IMR-90 (cell line): ENCODE data around the gene SWAP70. TPM values are rescaled to one million over a fixed set of nuclear protein-coding genes. Genes with fewer than 3 reads are reported as not detected.

Experiments used
- ATAC-seq: fragments of 200-7000 bp; cut with Tn5 transposase; 2 replicates; pipeline ENCODE4 v1.9.1; 2020; ENCODE audit warnings: low read depth, mild to moderate bottlenecking, moderate library complexity
- BruUV-seq: library from RNA; stranded (reverse); fragments of 400-500 nt; replicated peaks from 2 replicates; lab custom pipeline; 2021; lab: Mats Ljungman, UMichigan
- CTCF ChIA-PET: fragments of 300-600 bp; formaldehyde crosslinking; extraction: SDS; loops from one replicate; lab custom pipeline; 2021; ENCODE audit warnings: antibody characterized with exemption; lab: Yijun Ruan, JAX
- POLR2A ChIA-PET: fragments of 300-600 bp; sonication (Branson Sonifier 250); formaldehyde crosslinking; loops from one replicate; lab custom pipeline; 2022; ENCODE audit warnings: antibody characterized with exemption; ENCODE audit not compliant: unreplicated experiment; lab: Charles Lee
- DNase-seq: peaks from one replicate; pipeline ENCODE4 v3.0.0; 2013
- H2AFZ ChIP-seq: replicated peaks from 2 replicates; pipeline ENCODE3; 2013; ENCODE audit warnings: low read length, mild to moderate bottlenecking; ENCODE audit not compliant: poor library complexity
- H2AK5ac ChIP-seq: 2 replicates; pipeline ENCODE4 v1.6.1; 2013; ENCODE audit warnings: low read depth, low read length, inconsistent platforms
- H2AK9ac ChIP-seq: replicated peaks from 2 replicates; pipeline ENCODE3; 2013; ENCODE audit warnings: mild to moderate bottlenecking, low read depth, low read length, moderate library complexity; ENCODE audit not compliant: poor library complexity
- H2BK120ac ChIP-seq: 2 replicates; pipeline ENCODE4 v1.6.1; 2013; ENCODE audit warnings: low read depth, low read length, inconsistent platforms
- H2BK15ac ChIP-seq: 3 replicates; pipeline ENCODE4 v1.6.1; 2013; ENCODE audit warnings: low read depth, low read length, inconsistent platforms
- H2BK20ac ChIP-seq: 2 replicates; pipeline ENCODE4 v1.6.1; 2013; ENCODE audit warnings: low read depth, mild to moderate bottlenecking, inconsistent platforms, low read length, moderate library complexity
- H2BK5ac ChIP-seq: 2 replicates; pipeline ENCODE4 v1.6.1; 2013; ENCODE audit warnings: mild to moderate bottlenecking, low read depth, low read length, inconsistent platforms; ENCODE audit not compliant: poor library complexity, severe bottlenecking
- H3K14ac ChIP-seq: replicated peaks from 2 replicates; pipeline ENCODE4 v1.6.1; 2013; ENCODE audit warnings: low read depth, low read length, inconsistent platforms
- H3K18ac ChIP-seq: 2 replicates; pipeline ENCODE4 v1.6.1; 2013; ENCODE audit warnings: low read depth, low read length, control low read depth
- H3K23ac ChIP-seq: 2 replicates; pipeline ENCODE4 v1.6.1; 2013; ENCODE audit warnings: low read depth, low read length, inconsistent platforms
- H3K27ac ChIP-seq: 2 replicates; pipeline ENCODE4 v1.5.1; 2013; ENCODE audit warnings: mild to moderate bottlenecking, control low read depth, low read length; ENCODE audit not compliant: insufficient read depth
- H3K27me3 ChIP-seq: 2 replicates; pipeline ENCODE4 v1.6.1; 2013; ENCODE audit warnings: low read length; ENCODE audit not compliant: control insufficient read depth, insufficient read depth
- H3K36me3 ChIP-seq: 2 replicates; pipeline ENCODE4 v1.6.1; 2013; ENCODE audit warnings: low read length, mixed read lengths; ENCODE audit not compliant: control insufficient read depth, insufficient read depth
- H3K4ac ChIP-seq: 2 replicates; pipeline ENCODE4 v1.6.1; 2013; ENCODE audit warnings: low read depth, low read length, inconsistent platforms
- H3K4me1 ChIP-seq: 2 replicates; pipeline ENCODE4 v1.6.1; 2013; ENCODE audit warnings: low read length, mixed read lengths; ENCODE audit not compliant: control insufficient read depth, insufficient read depth
- H3K4me2 ChIP-seq: 2 replicates; pipeline ENCODE4 v1.6.1; 2013; ENCODE audit warnings: low read depth, mild to moderate bottlenecking, control low read depth, low read length, moderate library complexity
- H3K4me3 ChIP-seq: 2 replicates; pipeline ENCODE4 v1.5.1; 2013; ENCODE audit warnings: low read depth, mild to moderate bottlenecking, control low read depth, low read length, moderate library complexity; ENCODE audit not compliant: insufficient read depth
- H3K56ac ChIP-seq: 2 replicates; pipeline ENCODE4 v1.6.1; 2013; ENCODE audit warnings: low read length, inconsistent platforms; ENCODE audit not compliant: insufficient read depth; ENCODE audit errors: extremely low read depth
- H3K79me1 ChIP-seq, 2 experiments: 2 replicates each; pipeline ENCODE4 v1.6.1; 2013; ENCODE audit warnings: low read length in 2 of 2, inconsistent platforms in 1 of 2, low read depth in 1 of 2
- H3K9ac ChIP-seq: 2 replicates; pipeline ENCODE4 v1.6.1; 2013; ENCODE audit warnings: low read depth, low read length, control low read depth
- H3K9me1 ChIP-seq: 2 replicates; pipeline ENCODE4 v1.6.1; 2013; ENCODE audit warnings: low read length, inconsistent platforms; ENCODE audit not compliant: insufficient read depth
- H3K9me3 ChIP-seq: 2 replicates; pipeline ENCODE4 v1.6.1; 2013; ENCODE audit warnings: low read length; ENCODE audit not compliant: control insufficient read depth, insufficient read depth
- H4K20me1 ChIP-seq: 2 replicates; pipeline ENCODE4 v1.6.1; 2013; ENCODE audit warnings: low read length, inconsistent platforms; ENCODE audit not compliant: insufficient read depth
- H4K5ac ChIP-seq: 2 replicates; pipeline ENCODE4 v1.6.1; 2013; ENCODE audit warnings: mild to moderate bottlenecking, low read depth, low read length, control low read depth
- H4K8ac ChIP-seq, 2 experiments: 2 replicates each; pipeline ENCODE4 v1.6.1; 2013; ENCODE audit warnings: low read depth in 2 of 2, low read length in 2 of 2, control low read depth in 1 of 2, inconsistent platforms in 1 of 2
- H4K91ac ChIP-seq: 2 replicates; pipeline ENCODE4 v1.6.1; 2013; ENCODE audit warnings: low read depth, low read length, inconsistent platforms; ENCODE audit not compliant: insufficient read depth
- CEBPB ChIP-seq: IDR thresholded peaks from 2 replicates; pipeline ENCODE4 v1.6.1; 2012; ENCODE audit warnings: low read depth, low read length, improper control_type of control experiment
- FOS ChIP-seq: fragments of 150-350 bp; IDR thresholded peaks from 2 replicates; pipeline ENCODE4 v1.6.1; 2016; ENCODE audit warnings: low read depth, low read length
- MAZ ChIP-seq: IDR thresholded peaks from 2 replicates; pipeline ENCODE4 v1.6.1; 2012; ENCODE audit warnings: low read depth, mild to moderate bottlenecking, low read length, improper control_type of control experiment, moderate library complexity, borderline replicate concordance
- NFE2L2 ChIP-seq: fragments of 150-350 bp; IDR thresholded peaks from 2 replicates; pipeline ENCODE4 v1.6.1; 2016; ENCODE audit warnings: low read depth, mild to moderate bottlenecking, low read length
- RAD21 ChIP-seq: IDR thresholded peaks from 2 replicates; pipeline ENCODE4 v1.6.1; 2012; ENCODE audit warnings: low read length, improper control_type of control experiment
- SMC3 ChIP-seq: fragments of 150-350 bp; IDR thresholded peaks from 2 replicates; pipeline ENCODE4 v1.6.1; 2016; ENCODE audit warnings: low read depth, mild to moderate bottlenecking, antibody characterized with exemption, low read length, moderate library complexity
- WGBS, 2 experiments: methylation state at CpG; one replicate each; pipeline versions ENCODE4 v1.1.5 to v1.1.7; 2013; ENCODE audit warnings: missing lambda C conversion rate in 2 of 2; ENCODE audit not compliant: insufficient read length in 1 of 2; ENCODE audit errors: extremely low coverage in 2 of 2; 5-methylcytosine and 5-hydroxymethylcytosine counted together
- dilution Hi-C: fragments of 300-500 bp; cut with HindIII; formaldehyde crosslinking; loops from one replicate; pipeline ENCODE4 v1.14.3; 2018; ENCODE audit warnings: low sequenced_read_pairs; ENCODE audit not compliant: unreplicated experiment
- in situ Hi-C: fragments of 300-500 bp; cut with MboI; formaldehyde crosslinking; loops from 3 replicates; pipeline ENCODE4 v1.14.3; 2019; ENCODE audit warnings: low sequenced_read_pairs, inconsistent platforms, mixed read lengths
- intact Hi-C: fragments of 100-400 bp; cut with micrococcal nuclease; formaldehyde crosslinking; loops from 2 replicates; pipeline ENCODE4 v1.10.0; 2022
- polyA plus RNA-seq, 3 experiments: library from polyadenylated mRNA; depleted of rRNA; stranded (reverse); fragments of >200 nt; gene quantifications; 2 replicates each; pipeline ENCODE4 v1.2.3, GENCODE V29; 2012; ENCODE audit warnings: low replicate concordance in 1 of 3
- total RNA-seq: library from RNA; depleted of rRNA; stranded (reverse); fragments of >200 nt; gene quantifications from 2 replicates; pipeline ENCODE4 v1.2.3, GENCODE V29; 2012
- TF ChIP-seq, protein P1 (sequence below): fragments of 150-350 bp; IDR thresholded peaks from 2 replicates; pipeline ENCODE4 v1.6.1; 2016; ENCODE audit warnings: low read depth, mild to moderate bottlenecking, low read length, moderate library complexity, borderline replicate concordance

SWAP70 gene
- total and polyA plus RNA-seq, 2 of the 4 experiments (the other 2 are of a cell fraction): 15.5 to 19.9 TPM

DNA sequence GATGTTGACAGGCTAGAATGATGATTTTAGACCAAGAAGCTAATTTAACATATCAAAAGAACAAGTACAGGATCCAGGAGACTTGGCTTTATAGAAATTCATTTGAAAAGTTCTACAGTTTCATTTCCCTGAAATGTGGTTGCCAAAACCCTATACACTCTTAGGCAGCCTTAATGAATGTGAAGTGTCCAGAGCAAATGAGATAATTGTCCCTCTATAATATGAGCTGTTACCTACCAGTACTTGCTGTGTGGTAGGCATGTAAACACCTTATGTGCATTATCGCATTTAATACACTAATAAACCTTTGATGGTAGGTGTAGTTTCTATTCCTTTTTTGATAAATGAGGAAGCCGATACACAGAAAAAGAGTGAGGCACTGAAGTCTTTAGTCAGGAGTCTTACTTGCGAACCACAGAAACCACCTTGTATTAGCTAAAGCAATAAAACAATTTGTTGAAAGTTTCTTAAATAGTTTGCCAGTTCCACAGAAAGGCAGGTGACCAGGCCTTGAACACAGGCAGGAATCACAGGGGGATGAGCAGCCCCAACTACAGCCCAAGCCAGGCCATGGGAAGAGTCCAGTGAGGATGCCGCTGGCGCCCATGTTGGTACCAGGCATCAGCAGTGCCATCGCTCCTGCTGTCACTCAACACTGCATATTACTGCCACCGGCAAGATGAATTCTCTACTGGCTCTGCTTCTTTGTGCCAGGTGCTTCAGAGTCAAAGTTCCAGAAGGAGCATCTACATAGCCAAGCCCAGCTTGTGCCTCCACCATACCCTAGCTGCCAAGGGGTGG is 81.7 kb downstream of the SWAP70 start:
- H2BK5ac ChIP-seq: no peak overlapping the region
- H3K9me1 ChIP-seq: peaks cover 3% of the 10 kb centered on the region; the same call in 1 of the 2 replicates
- H4K8ac ChIP-seq: no peak overlapping the region
- H2BK120ac ChIP-seq: no peak overlapping the region
- no peaks in the 10 kb centered on the region for H3K27me3 ChIP-seq
- no peaks in the 10 kb centered on the region for H4K20me1 ChIP-seq
- no peak overlapping the region for H3K56ac ChIP-seq
- dilution Hi-C loops: no loop called here
- no peak overlapping the region for H3K4me2 ChIP-seq
- ChIA-PET CTCF (no interaction called here), POLR2A (no interaction called here)
- intact Hi-C loops: loop anchor here (5.0 kb wide), 1 partner anchor 173 kb away; the partner anchor contains the start of gene WEE1
- BruUV-seq: no TSS peak
- no peak overlapping the region for H4K5ac ChIP-seq
- WGBS, 2 experiments: 72% methylated on average over 3 of the region's 7 CpGs; no CpG with 5 or more reads in 1 of the 2 experiments
- TF ChIP-seq RAD21 (no peak), MAZ (no peak), NFE2L2 (no peak), FOS (no peak), SMC3 (no peak), CEBPB (no peak)
- TF ChIP-seq, protein P1, sequence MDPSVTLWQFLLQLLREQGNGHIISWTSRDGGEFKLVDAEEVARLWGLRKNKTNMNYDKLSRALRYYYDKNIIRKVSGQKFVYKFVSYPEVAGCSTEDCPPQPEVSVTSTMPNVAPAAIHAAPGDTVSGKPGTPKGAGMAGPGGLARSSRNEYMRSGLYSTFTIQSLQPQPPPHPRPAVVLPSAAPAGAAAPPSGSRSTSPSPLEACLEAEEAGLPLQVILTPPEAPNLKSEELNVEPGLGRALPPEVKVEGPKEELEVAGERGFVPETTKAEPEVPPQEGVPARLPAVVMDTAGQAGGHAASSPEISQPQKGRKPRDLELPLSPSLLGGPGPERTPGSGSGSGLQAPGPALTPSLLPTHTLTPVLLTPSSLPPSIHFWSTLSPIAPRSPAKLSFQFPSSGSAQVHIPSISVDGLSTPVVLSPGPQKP: no peak
- H3K4ac ChIP-seq: no peak overlapping the region
- H2AFZ ChIP-seq: no peak overlapping the region
- no peak overlapping the region for H3K18ac ChIP-seq
- no peaks in the 10 kb centered on the region for H3K9me3 ChIP-seq
- DNase-seq: no peak
- H3K4me1 ChIP-seq: peaks cover 2% of the 10 kb centered on the region; the same call in 1 of the 2 replicates
- H2BK15ac ChIP-seq: no peak overlapping the region
- no peak overlapping the region for H3K4me3 ChIP-seq
- H3K79me1 ChIP-seq: peaks cover 6 to 37% of the 10 kb centered on the region in 2 experiments
- H4K91ac ChIP-seq: no peak overlapping the region
- no peak overlapping the region for H2AK5ac ChIP-seq
- H2AK9ac ChIP-seq: no peak overlapping the region
- no peak overlapping the region for H3K9ac ChIP-seq
- in situ Hi-C loops: loop anchor here (10.0 kb wide), 1 partner anchor 131 kb away; no protein-coding TSS in a partner anchor
- no peak overlapping the region for H3K23ac ChIP-seq
- no peak overlapping the region for H3K27ac ChIP-seq
- peaks cover 24% of the 10 kb centered on the region for H3K36me3 ChIP-seq
- H2BK20ac ChIP-seq: no peak overlapping the region
- ATAC-seq: no peak
- H3K14ac ChIP-seq: no peak overlapping the region
